Neural cell (in vitro differentiated cells): ENCODE measurements around the gene AASS.

ENCODE experiments used
- CTCF ChIP-seq: fragments of 450-650 bp; IDR thresholded peaks from 2 replicates; pipeline ENCODE4 v1.5.1; 2014; ENCODE audit warnings: antibody characterized with exemption, mild to moderate bottlenecking, moderate library complexity; ENCODE audit not compliant: poor library complexity, severe bottlenecking
- EP300 ChIP-seq: fragments of 450-650 bp; conservative IDR thresholded peaks from 2 replicates; pipeline ENCODE4 v1.6.1; 2014; ENCODE audit warnings: antibody characterized with exemption, mild to moderate bottlenecking, moderate library complexity; ENCODE audit not compliant: poor library complexity, severe bottlenecking
- RAD21 ChIP-seq: fragments of 450-650 bp; conservative IDR thresholded peaks from 2 replicates; pipeline ENCODE4 v1.6.1; 2014; ENCODE audit warnings: antibody characterized with exemption, mild to moderate bottlenecking, moderate library complexity
- TAF1 ChIP-seq: IDR thresholded peaks from 2 replicates; pipeline ENCODE4 v1.6.1; 2012; ENCODE audit warnings: low read depth

DNA sequence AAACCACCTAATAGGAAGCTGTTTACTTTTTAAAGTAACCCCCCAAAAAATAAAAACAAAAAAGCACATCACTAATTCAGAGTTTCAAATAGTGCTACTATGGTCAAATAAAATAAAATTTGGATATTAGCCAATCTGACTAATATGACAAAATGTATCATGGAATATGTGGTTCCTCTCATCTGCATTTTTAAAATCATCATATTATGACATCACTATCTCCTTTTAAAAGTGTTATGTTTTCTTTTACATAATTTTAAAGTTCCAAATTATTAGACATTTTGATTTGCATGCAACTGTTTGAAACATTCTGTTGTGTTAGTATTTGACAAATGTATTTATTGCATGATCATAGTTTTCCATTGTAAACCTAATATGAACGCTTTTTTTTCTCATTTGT, 110.4 kb downstream of the AASS start:
- TF ChIP-seq CTCF (no peak), RAD21 (no peak), EP300 (no peak), TAF1 (no peak)
